CD4-positive, alpha-beta T cell (primary cell): ENCODE results near the gene PRDM16. TPM values are rescaled to one million over a fixed set of nuclear protein-coding genes. Genes with fewer than 3 reads are reported as not detected.

Source experiments
- ATAC-seq: fragments of 200-7000 bp; cut with Tn5 transposase; one replicate; pipeline ENCODE4 v1.10.0; 2022; ENCODE audit warnings: mild to moderate bottlenecking; ENCODE audit not compliant: poor library complexity
- CTCF ChIA-PET: fragments of 350-600 bp; sonication (Branson Sonifier 250); formaldehyde crosslinking; loops from one replicate; lab custom pipeline; 2021; ENCODE audit warnings: antibody characterized with exemption, inconsistent platforms; lab: Charles Lee
- POLR2A ChIA-PET: fragments of 350-600 bp; sonication (Branson Sonifier 250); formaldehyde crosslinking; loops from one replicate; lab custom pipeline; 2021; ENCODE audit warnings: antibody characterized with exemption, inconsistent platforms; lab: Charles Lee
- DNase-seq, 14 experiments: peaks; one replicate each; pipeline ENCODE4 v3.0.0-alpha.2; 2013 to 2020; ENCODE audit warnings: mixed read lengths in 2 of 14
- H3K27ac ChIP-seq, 2 donors: one replicate each; pipeline versions ENCODE4 v1.5.1 to v1.7.0; 2013; ENCODE audit warnings: low read length in 2 of 2, low read depth in 1 of 2, mild to moderate bottlenecking in 1 of 2
- H3K27me3 ChIP-seq, 2 experiments: 1 replicate in 1 of 2; 2 replicates in 1 of 2; pipeline versions ENCODE4 v1.6.1 to v1.7.0; 2013; ENCODE audit warnings: low read length in 2 of 2, control low read depth in 1 of 2, mild to moderate bottlenecking in 1 of 2, moderate library complexity in 1 of 2; ENCODE audit not compliant: insufficient read depth in 2 of 2, control insufficient read depth in 1 of 2
- H3K36me3 ChIP-seq: one replicate; pipeline ENCODE4 v1.6.1; 2013; ENCODE audit warnings: low read length, control low read depth; ENCODE audit not compliant: insufficient read depth
- H3K4me1 ChIP-seq: one replicate; pipeline ENCODE4 v1.6.1; 2013; ENCODE audit warnings: low read length, control low read depth; ENCODE audit not compliant: insufficient read depth
- H3K4me3 ChIP-seq: one replicate; pipeline ENCODE4 v1.5.1; 2013; ENCODE audit warnings: mild to moderate bottlenecking, low read length, moderate library complexity
- H3K9me3 ChIP-seq, 2 experiments: 1 replicate in 1 of 2; 2 replicates in 1 of 2; pipeline versions ENCODE4 v1.6.1 to v1.7.0; 2013; ENCODE audit warnings: low read length in 2 of 2, mild to moderate bottlenecking in 2 of 2, control low read depth in 1 of 2, moderate library complexity in 1 of 2; ENCODE audit not compliant: control insufficient read depth in 1 of 2, insufficient read depth in 1 of 2
- H3K27ac Mint-ChIP-seq: one replicate; pipeline ENCODE4 v1.8.0; 2020; ENCODE audit warnings: mixed read lengths
- H3K27me3 Mint-ChIP-seq: one replicate; pipeline ENCODE4 v1.8.0; 2021; ENCODE audit warnings: mixed read lengths
- H3K36me3 Mint-ChIP-seq: one replicate; pipeline ENCODE4 v1.8.0; 2021; ENCODE audit warnings: low read depth, mixed read lengths
- H3K4me1 Mint-ChIP-seq: one replicate; pipeline ENCODE4 v1.8.0; 2021; ENCODE audit warnings: low read depth, mixed read lengths
- H3K4me3 Mint-ChIP-seq: one replicate; pipeline ENCODE4 v1.8.0; 2020; ENCODE audit warnings: mild to moderate bottlenecking, mixed read lengths
- H3K9me3 Mint-ChIP-seq: one replicate; pipeline ENCODE4 v1.8.0; 2020; ENCODE audit warnings: mixed read lengths
- CTCF ChIP-seq: fragments of 200-600 bp; IDR thresholded peaks from one replicate; pipeline ENCODE4 v1.8.0; 2022; ENCODE audit warnings: antibody characterized with exemption, mild to moderate bottlenecking
- intact Hi-C, 2 experiments: fragments of 100-400 bp; cut with DNase I in 1 of 2; cut with micrococcal nuclease in 1 of 2; formaldehyde crosslinking; loops; one replicate each; pipeline versions ENCODE4 v1.15.1 to v1.9.0; 2023 to 2025; cut with DNase I, micrococcal nuclease
- total RNA-seq, 174 experiments: library from RNA in 2 of 174; stranded (reverse) in 2 of 174; gene quantifications; one replicate each; pipeline ENCODE4 v1.2.3 and lab custom pipeline; 2021 to 2026

PRDM16 gene
- total RNA-seq, 2 experiments from 2014 or later, result not detected

GRCh38 chr1:3355089-3355488 lies 286.1 kb downstream of the PRDM16 start:
- intact Hi-C loops, result no loop called here
- no peak for DNase-seq
- no peak for ATAC-seq
- no peak overlapping the region for H3K27ac Mint-ChIP-seq
- no peaks in the 10 kb centered on the region for H3K4me1 Mint-ChIP-seq
- H3K9me3 ChIP-seq, result peaks cover 0 to 18% of the 10 kb centered on the region in 2 experiments
- ChIA-PET POLR2A (no interaction called here), CTCF (no interaction called here)
- peaks cover 2 to 3% of the 10 kb centered on the region in 2 experiments for H3K27me3 ChIP-seq
- TF ChIP-seq CTCF, result no peak
- no peak overlapping the region for H3K4me3 ChIP-seq
- no peaks in the 10 kb centered on the region for H3K36me3 ChIP-seq
- H3K36me3 Mint-ChIP-seq, result no peaks in the 10 kb centered on the region
- peaks cover 4% of the 10 kb centered on the region for H3K27me3 Mint-ChIP-seq
- no peak overlapping the region for H3K27ac ChIP-seq
- H3K4me1 ChIP-seq, result no peaks in the 10 kb centered on the region
- H3K9me3 Mint-ChIP-seq, result no peaks in the 10 kb centered on the region
- no peak overlapping the region for H3K4me3 Mint-ChIP-seq

- no peak overlapping the region for H3K4me3 ChIP-seq
- H3K36me3 Mint-ChIP-seq, result no peaks in the 10 kb centered on the region
- no peak overlapping the region for H3K27ac ChIP-seq
- peaks cover under 1 to 2% of the 10 kb centered on the region in 2 experiments for H3K27me3 ChIP-seq
- intact Hi-C loops, result no loop called here
- H3K36me3 ChIP-seq, result no peaks in the 10 kb centered on the region
- CTCF ChIA-PET, result no interaction called here
- POLR2A ChIA-PET, result no interaction called here
- peaks cover 0 to 18% of the 10 kb centered on the region in 2 experiments for H3K9me3 ChIP-seq
- no peaks in the 10 kb centered on the region for H3K4me1 Mint-ChIP-seq
- ATAC-seq (no peak), DNase-seq (no peak)
- H3K9me3 Mint-ChIP-seq, result no peaks in the 10 kb centered on the region
- no peak overlapping the region for H3K4me3 Mint-ChIP-seq
- H3K27ac Mint-ChIP-seq, result no peak overlapping the region
- H3K27me3 Mint-ChIP-seq, result peaks cover 4% of the 10 kb centered on the region
- no peaks in the 10 kb centered on the region for H3K4me1 ChIP-seq
- no peak for TF ChIP-seq CTCF
Observed at GRCh38 chr1:3355894-3356826, 287.2 kb downstream of the PRDM16 start.

GRCh38 chr1:3356827-3357460 lies 287.9 kb downstream of the PRDM16 start:
- Mint-ChIP-seq H3K27ac (no peak overlapping the region), H3K36me3 (no peaks in the 10 kb centered on the region), H3K4me3 (no peak overlapping the region), H3K9me3 (no peaks in the 10 kb centered on the region), H3K4me1 (no peaks in the 10 kb centered on the region), H3K27me3 (peaks cover 4% of the 10 kb centered on the region)
- ChIA-PET CTCF (no interaction called here), POLR2A (no interaction called here)
- H3K27ac ChIP-seq, result no peak overlapping the region
- intact Hi-C loops, result no loop called here
- no peak overlapping the region for H3K4me3 ChIP-seq
- H3K27me3 ChIP-seq, result peaks cover 0 to 2% of the 10 kb centered on the region in 2 experiments
- H3K9me3 ChIP-seq, result peaks cover 0 to 14% of the 10 kb centered on the region in 2 experiments
- DNase-seq (no peak), ATAC-seq (no peak)
- no peaks in the 10 kb centered on the region for H3K4me1 ChIP-seq
- TF ChIP-seq CTCF, result no peak
- no peaks in the 10 kb centered on the region for H3K36me3 ChIP-seq
